GM19463 (cell line): ENCODE results near the gene PCNX2.

Experiments used
- ATAC-seq: cut with Tn5 transposase; IDR thresholded peaks from one replicate; pipeline ENCODE4 v1.9.1; 2021; ENCODE audit warnings: mild to moderate bottlenecking, moderate library complexity; ENCODE audit not compliant: unreplicated experiment

The PCNX2 gene

GRCh38 chr1:233268389-233269022 is 27.0 kb downstream of the PCNX2 start:
- peak; percentile 56 for ATAC-seq

- peak; percentile 10 for ATAC-seq
Observed at GRCh38 chr1:233261695-233262094, 33.8 kb downstream of the PCNX2 start.

- ATAC-seq = peak; percentile 97
Observed at GRCh38 chr1:233261206-233261605, 34.3 kb downstream of the PCNX2 start.

GRCh38 chr1:233257786-233258185 is 37.7 kb downstream of the PCNX2 start:
- ATAC-seq = no peak

- ATAC-seq = no peak
Observed at GRCh38 chr1:233256789-233257188, 38.7 kb downstream of the PCNX2 start.

- ATAC-seq = no peak
Observed at GRCh38 chr1:233256191-233256590, 39.3 kb downstream of the PCNX2 start.

GRCh38 chr1:233255145-233255544 is 40.4 kb downstream of the PCNX2 start:
- no peak for ATAC-seq

GRCh38 chr1:233253832-233254331 is 41.6 kb downstream of the PCNX2 start:
- ATAC-seq = no peak

- no peak for ATAC-seq
Observed at GRCh38 chr1:233253231-233253831, 42.2 kb downstream of the PCNX2 start.

- ATAC-seq = no peak
Observed at GRCh38 chr1:233252441-233252840, 43.1 kb downstream of the PCNX2 start.

GRCh38 chr1:233251201-233251720 is 44.3 kb downstream of the PCNX2 start:
- ATAC-seq = no peak

- ATAC-seq = no peak
Observed at GRCh38 chr1:233248014-233248413, 47.5 kb downstream of the PCNX2 start.

- ATAC-seq = no peak
Observed at GRCh38 chr1:233246965-233247364, 48.6 kb downstream of the PCNX2 start.

- ATAC-seq = no peak
Observed at GRCh38 chr1:233245191-233245765, 50.2 kb downstream of the PCNX2 start.

GRCh38 chr1:233244183-233244582 is 51.3 kb downstream of the PCNX2 start:
- ATAC-seq = no peak

- ATAC-seq = no peak
Observed at GRCh38 chr1:233242827-233243483, 52.6 kb downstream of the PCNX2 start.

GRCh38 chr1:233241759-233242158 is 53.8 kb downstream of the PCNX2 start:
- no peak for ATAC-seq

- ATAC-seq = peak; percentile 85
Observed at GRCh38 chr1:233240829-233241682, 54.5 kb downstream of the PCNX2 start.

- no peak for ATAC-seq
Observed at GRCh38 chr1:233240371-233240770, 55.2 kb downstream of the PCNX2 start.

GRCh38 chr1:233238884-233239431 is 56.6 kb downstream of the PCNX2 start:
- no peak for ATAC-seq
